Endothelial cell (in vitro differentiated cells): Measurements from ENCODE around the gene CAV2. TPM values are rescaled to one million over a fixed set of nuclear protein-coding genes. Genes with fewer than 3 reads are reported as not detected.

Experiments used
- DNase-seq: peaks from one replicate; pipeline ENCODE4 v3.0.0; 2021; ENCODE audit warnings: low spot score
- H3K27ac Mint-ChIP-seq: one replicate; pipeline ENCODE4 v1.8.0; 2021; ENCODE audit warnings: mixed read lengths, inconsistent platforms; ENCODE audit not compliant: unreplicated experiment
- H3K27me3 Mint-ChIP-seq: one replicate; pipeline ENCODE4 v1.8.0; 2021; ENCODE audit warnings: mild to moderate bottlenecking, moderate library complexity, mixed read lengths, inconsistent platforms; ENCODE audit not compliant: unreplicated experiment
- H3K36me3 Mint-ChIP-seq: one replicate; pipeline ENCODE4 v1.8.0; 2021; ENCODE audit warnings: mild to moderate bottlenecking, low read depth, mixed read lengths, inconsistent platforms; ENCODE audit not compliant: unreplicated experiment
- H3K4me1 Mint-ChIP-seq: one replicate; pipeline ENCODE4 v1.8.0; 2021; ENCODE audit warnings: mild to moderate bottlenecking, mixed read lengths, inconsistent platforms; ENCODE audit not compliant: unreplicated experiment
- H3K4me3 Mint-ChIP-seq: one replicate; pipeline ENCODE4 v1.8.0; 2021; ENCODE audit warnings: mild to moderate bottlenecking, mixed read lengths, inconsistent platforms; ENCODE audit not compliant: unreplicated experiment
- H3K9me3 Mint-ChIP-seq: one replicate; pipeline ENCODE4 v1.8.0; 2021; ENCODE audit warnings: mixed read lengths, inconsistent platforms; ENCODE audit not compliant: unreplicated experiment
- CTCF ChIP-seq: fragments of 200-600 bp; sonication (generic); IDR thresholded peaks from one replicate; pipeline ENCODE4 v1.5.0; 2021; ENCODE audit warnings: antibody characterized with exemption; ENCODE audit not compliant: unreplicated experiment
- total RNA-seq: library from RNA; stranded (reverse); fragmentation: NEBNext Ultra II Directional; extraction: Animal tissue kit (Norgen Biotek cat#: 25700); gene quantifications from one replicate; pipeline ENCODE4 v1.2.1, GENCODE V29; 2021; ENCODE audit not compliant: unreplicated experiment

CAV2 gene
- total RNA-seq, 1 donor from 2014 or later, result 35.5 TPM

GRCh38 chr7:116455009-116455408 lies 44.5 kb upstream of the CAV2 start:
- H3K9me3 Mint-ChIP-seq, result no peaks in the 10 kb centered on the region
- H3K36me3 Mint-ChIP-seq, result no peaks in the 10 kb centered on the region
- peaks cover 3% of the 10 kb centered on the region for H3K27me3 Mint-ChIP-seq
- H3K4me1 Mint-ChIP-seq, result no peaks in the 10 kb centered on the region
- TF ChIP-seq CTCF, result no peak
- no peak overlapping the region for H3K27ac Mint-ChIP-seq
- no peak overlapping the region for H3K4me3 Mint-ChIP-seq
- DNase-seq, result no peak

GRCh38 chr7:116455499-116455898 lies 44.0 kb upstream of the CAV2 start:
- no peaks in the 10 kb centered on the region for H3K9me3 Mint-ChIP-seq
- no peak for DNase-seq
- no peaks in the 10 kb centered on the region for H3K4me1 Mint-ChIP-seq
- no peak overlapping the region for H3K27ac Mint-ChIP-seq
- H3K36me3 Mint-ChIP-seq, result no peaks in the 10 kb centered on the region
- no peak for TF ChIP-seq CTCF
- H3K4me3 Mint-ChIP-seq, result no peak overlapping the region
- H3K27me3 Mint-ChIP-seq, result peaks cover 3% of the 10 kb centered on the region

- no peak for DNase-seq
- peaks cover 4% of the 10 kb centered on the region for H3K27me3 Mint-ChIP-seq
- no peaks in the 10 kb centered on the region for H3K4me1 Mint-ChIP-seq
- no peaks in the 10 kb centered on the region for H3K9me3 Mint-ChIP-seq
- H3K36me3 Mint-ChIP-seq, result no peaks in the 10 kb centered on the region
- no peak overlapping the region for H3K4me3 Mint-ChIP-seq
- peak; percentile 20 for TF ChIP-seq CTCF
- H3K27ac Mint-ChIP-seq, result no peak overlapping the region
Observed at GRCh38 chr7:116461500-116461899, 38.0 kb upstream of the CAV2 start.

- DNase-seq, result no peak
- H3K36me3 Mint-ChIP-seq, result no peaks in the 10 kb centered on the region
- TF ChIP-seq CTCF, result no peak
- H3K4me1 Mint-ChIP-seq, result peaks cover 3% of the 10 kb centered on the region
- no peak overlapping the region for H3K27ac Mint-ChIP-seq
- H3K9me3 Mint-ChIP-seq, result no peaks in the 10 kb centered on the region
- no peak overlapping the region for H3K4me3 Mint-ChIP-seq
- peaks cover 1% of the 10 kb centered on the region for H3K27me3 Mint-ChIP-seq
Observed at GRCh38 chr7:116463956-116464355, 35.6 kb upstream of the CAV2 start.

GRCh38 chr7:116464375-116464774 lies 35.2 kb upstream of the CAV2 start:
- H3K9me3 Mint-ChIP-seq, result no peaks in the 10 kb centered on the region
- no peak overlapping the region for H3K4me3 Mint-ChIP-seq
- peaks cover 3% of the 10 kb centered on the region for H3K4me1 Mint-ChIP-seq
- H3K27ac Mint-ChIP-seq, result no peak overlapping the region
- no peak for DNase-seq
- no peaks in the 10 kb centered on the region for H3K36me3 Mint-ChIP-seq
- no peak for TF ChIP-seq CTCF
- H3K27me3 Mint-ChIP-seq, result peaks cover 1% of the 10 kb centered on the region
